H1 (cell line): ENCODE measurements around the gene BLOC1S1. TPM values are rescaled to one million over a fixed set of nuclear protein-coding genes. Genes with fewer than 3 reads are reported as not detected.

Experiments
- CBX8 ChIP-seq: fragments of 300-800, 300-1000 bp; sonication (generic); IDR thresholded peaks from 2 replicates; pipeline ENCODE4 v1.7.1; 2016; ENCODE audit warnings: low read depth, low read length, borderline replicate concordance
- CHD1 ChIP-seq: IDR thresholded peaks from 2 replicates; pipeline ENCODE4 v1.6.1; 2012; ENCODE audit warnings: low read depth, low read length, improper control_type of control experiment
- CHD2 ChIP-seq: IDR thresholded peaks from 2 replicates; pipeline ENCODE4 v1.6.1; 2012; ENCODE audit warnings: low read length, improper control_type of control experiment
- GTF2F1 ChIP-seq: IDR thresholded peaks from 2 replicates; pipeline ENCODE4 v1.6.1; 2012; ENCODE audit warnings: low read depth, low read length, improper control_type of control experiment, borderline replicate concordance
- POLR2AphosphoS5 ChIP-seq: IDR thresholded peaks from 2 replicates; pipeline ENCODE4 v1.6.1; 2011; ENCODE audit warnings: low read depth, low read length
- POU5F1 ChIP-seq: IDR thresholded peaks from 2 replicates; pipeline ENCODE4 v1.6.1; 2011; ENCODE audit warnings: low read depth, mild to moderate bottlenecking, low read length, moderate library complexity
- RXRA ChIP-seq: IDR thresholded peaks from 2 replicates; pipeline ENCODE4 v1.6.1; 2011; ENCODE audit warnings: low read depth, mild to moderate bottlenecking, low read length, moderate library complexity; ENCODE audit not compliant: insufficient read depth
- SIRT6 ChIP-seq: IDR thresholded peaks from one replicate; pipeline ENCODE4 v1.7.1; 2012; ENCODE audit warnings: low read length, inconsistent platforms
- SUZ12 ChIP-seq: fragments of 200-600 bp; sonication (generic); IDR thresholded peaks from 2 replicates; pipeline ENCODE4 v1.6.1; 2012; ENCODE audit warnings: mild to moderate bottlenecking, inconsistent platforms, low read length, moderate library complexity, mixed read lengths
- polyA plus RNA-seq, 7 experiments: library from polyadenylated mRNA; depleted of rRNA in 3 of 7; stranded (reverse) in 5 of 7; unstranded in 2 of 7; fragments of >200 nt in 5 of 7; fragments of 200-250 nt in 2 of 7; gene quantifications; 1 replicate in 5 of 7; 2 replicates in 1 of 7; 4 replicates in 1 of 7; pipeline versions ENCODE4 v1.2.1 to v1.2.3, GENCODE V29; 2011 to 2013; ENCODE audit warnings: missing spikeins in 2 of 7, mixed read lengths in 2 of 7
- total RNA-seq: library from RNA; stranded (reverse); fragmentation: NEBNext Ultra II Directional; extraction: Animal tissue kit (Norgen Biotek cat#: 25700); gene quantifications from 2 replicates; pipeline ENCODE4 v1.2.1, GENCODE V29; 2021
- TF ChIP-seq, protein P1 (sequence below): fragments of 300-600 bp; sonication (generic); IDR thresholded peaks from 2 replicates; pipeline ENCODE4 v1.7.1; 2012; ENCODE audit warnings: low read length, moderate library complexity, mild to moderate bottlenecking, inconsistent platforms; ENCODE audit not compliant: insufficient replicate concordance
- TF ChIP-seq, protein P2 (sequence below): IDR thresholded peaks from 2 replicates; pipeline ENCODE4 v1.6.1; 2012; ENCODE audit warnings: low read length, inconsistent platforms

The BLOC1S1 gene
- total and polyA plus RNA-seq, 2 of the 8 experiments (the other 6 are each of a cell fraction or from before 2014, with no cell fraction given) = 91.1 to 185 TPM

- TF ChIP-seq, protein P1, sequence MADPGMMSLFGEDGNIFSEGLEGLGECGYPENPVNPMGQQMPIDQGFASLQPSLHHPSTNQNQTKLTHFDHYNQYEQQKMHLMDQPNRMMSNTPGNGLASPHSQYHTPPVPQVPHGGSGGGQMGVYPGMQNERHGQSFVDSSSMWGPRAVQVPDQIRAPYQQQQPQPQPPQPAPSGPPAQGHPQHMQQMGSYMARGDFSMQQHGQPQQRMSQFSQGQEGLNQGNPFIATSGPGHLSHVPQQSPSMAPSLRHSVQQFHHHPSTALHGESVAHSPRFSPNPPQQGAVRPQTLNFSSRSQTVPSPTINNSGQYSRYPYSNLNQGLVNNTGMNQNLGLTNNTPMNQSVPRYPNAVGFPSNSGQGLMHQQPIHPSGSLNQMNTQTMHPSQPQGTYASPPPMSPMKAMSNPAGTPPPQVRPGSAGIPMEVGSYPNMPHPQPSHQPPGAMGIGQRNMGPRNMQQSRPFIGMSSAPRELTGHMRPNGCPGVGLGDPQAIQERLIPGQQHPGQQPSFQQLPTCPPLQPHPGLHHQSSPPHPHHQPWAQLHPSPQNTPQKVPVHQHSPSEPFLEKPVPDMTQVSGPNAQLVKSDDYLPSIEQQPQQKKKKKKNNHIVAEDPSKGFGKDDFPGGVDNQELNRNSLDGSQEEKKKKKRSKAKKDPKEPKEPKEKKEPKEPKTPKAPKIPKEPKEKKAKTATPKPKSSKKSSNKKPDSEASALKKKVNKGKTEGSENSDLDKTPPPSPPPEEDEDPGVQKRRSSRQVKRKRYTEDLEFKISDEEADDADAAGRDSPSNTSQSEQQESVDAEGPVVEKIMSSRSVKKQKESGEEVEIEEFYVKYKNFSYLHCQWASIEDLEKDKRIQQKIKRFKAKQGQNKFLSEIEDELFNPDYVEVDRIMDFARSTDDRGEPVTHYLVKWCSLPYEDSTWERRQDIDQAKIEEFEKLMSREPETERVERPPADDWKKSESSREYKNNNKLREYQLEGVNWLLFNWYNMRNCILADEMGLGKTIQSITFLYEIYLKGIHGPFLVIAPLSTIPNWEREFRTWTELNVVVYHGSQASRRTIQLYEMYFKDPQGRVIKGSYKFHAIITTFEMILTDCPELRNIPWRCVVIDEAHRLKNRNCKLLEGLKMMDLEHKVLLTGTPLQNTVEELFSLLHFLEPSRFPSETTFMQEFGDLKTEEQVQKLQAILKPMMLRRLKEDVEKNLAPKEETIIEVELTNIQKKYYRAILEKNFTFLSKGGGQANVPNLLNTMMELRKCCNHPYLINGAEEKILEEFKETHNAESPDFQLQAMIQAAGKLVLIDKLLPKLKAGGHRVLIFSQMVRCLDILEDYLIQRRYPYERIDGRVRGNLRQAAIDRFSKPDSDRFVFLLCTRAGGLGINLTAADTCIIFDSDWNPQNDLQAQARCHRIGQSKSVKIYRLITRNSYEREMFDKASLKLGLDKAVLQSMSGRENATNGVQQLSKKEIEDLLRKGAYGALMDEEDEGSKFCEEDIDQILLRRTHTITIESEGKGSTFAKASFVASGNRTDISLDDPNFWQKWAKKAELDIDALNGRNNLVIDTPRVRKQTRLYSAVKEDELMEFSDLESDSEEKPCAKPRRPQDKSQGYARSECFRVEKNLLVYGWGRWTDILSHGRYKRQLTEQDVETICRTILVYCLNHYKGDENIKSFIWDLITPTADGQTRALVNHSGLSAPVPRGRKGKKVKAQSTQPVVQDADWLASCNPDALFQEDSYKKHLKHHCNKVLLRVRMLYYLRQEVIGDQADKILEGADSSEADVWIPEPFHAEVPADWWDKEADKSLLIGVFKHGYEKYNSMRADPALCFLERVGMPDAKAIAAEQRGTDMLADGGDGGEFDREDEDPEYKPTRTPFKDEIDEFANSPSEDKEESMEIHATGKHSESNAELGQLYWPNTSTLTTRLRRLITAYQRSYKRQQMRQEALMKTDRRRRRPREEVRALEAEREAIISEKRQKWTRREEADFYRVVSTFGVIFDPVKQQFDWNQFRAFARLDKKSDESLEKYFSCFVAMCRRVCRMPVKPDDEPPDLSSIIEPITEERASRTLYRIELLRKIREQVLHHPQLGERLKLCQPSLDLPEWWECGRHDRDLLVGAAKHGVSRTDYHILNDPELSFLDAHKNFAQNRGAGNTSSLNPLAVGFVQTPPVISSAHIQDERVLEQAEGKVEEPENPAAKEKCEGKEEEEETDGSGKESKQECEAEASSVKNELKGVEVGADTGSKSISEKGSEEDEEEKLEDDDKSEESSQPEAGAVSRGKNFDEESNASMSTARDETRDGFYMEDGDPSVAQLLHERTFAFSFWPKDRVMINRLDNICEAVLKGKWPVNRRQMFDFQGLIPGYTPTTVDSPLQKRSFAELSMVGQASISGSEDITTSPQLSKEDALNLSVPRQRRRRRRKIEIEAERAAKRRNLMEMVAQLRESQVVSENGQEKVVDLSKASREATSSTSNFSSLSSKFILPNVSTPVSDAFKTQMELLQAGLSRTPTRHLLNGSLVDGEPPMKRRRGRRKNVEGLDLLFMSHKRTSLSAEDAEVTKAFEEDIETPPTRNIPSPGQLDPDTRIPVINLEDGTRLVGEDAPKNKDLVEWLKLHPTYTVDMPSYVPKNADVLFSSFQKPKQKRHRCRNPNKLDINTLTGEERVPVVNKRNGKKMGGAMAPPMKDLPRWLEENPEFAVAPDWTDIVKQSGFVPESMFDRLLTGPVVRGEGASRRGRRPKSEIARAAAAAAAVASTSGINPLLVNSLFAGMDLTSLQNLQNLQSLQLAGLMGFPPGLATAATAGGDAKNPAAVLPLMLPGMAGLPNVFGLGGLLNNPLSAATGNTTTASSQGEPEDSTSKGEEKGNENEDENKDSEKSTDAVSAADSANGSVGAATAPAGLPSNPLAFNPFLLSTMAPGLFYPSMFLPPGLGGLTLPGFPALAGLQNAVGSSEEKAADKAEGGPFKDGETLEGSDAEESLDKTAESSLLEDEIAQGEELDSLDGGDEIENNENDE = no peak
- TF ChIP-seq CHD1 (no peak), POLR2AphosphoS5 (no peak), SIRT6 (no peak), GTF2F1 (no peak), CHD2 (no peak), CBX8 (no peak), RXRA (no peak), POU5F1 (no peak), SUZ12 (no peak)
- TF ChIP-seq, protein P2, sequence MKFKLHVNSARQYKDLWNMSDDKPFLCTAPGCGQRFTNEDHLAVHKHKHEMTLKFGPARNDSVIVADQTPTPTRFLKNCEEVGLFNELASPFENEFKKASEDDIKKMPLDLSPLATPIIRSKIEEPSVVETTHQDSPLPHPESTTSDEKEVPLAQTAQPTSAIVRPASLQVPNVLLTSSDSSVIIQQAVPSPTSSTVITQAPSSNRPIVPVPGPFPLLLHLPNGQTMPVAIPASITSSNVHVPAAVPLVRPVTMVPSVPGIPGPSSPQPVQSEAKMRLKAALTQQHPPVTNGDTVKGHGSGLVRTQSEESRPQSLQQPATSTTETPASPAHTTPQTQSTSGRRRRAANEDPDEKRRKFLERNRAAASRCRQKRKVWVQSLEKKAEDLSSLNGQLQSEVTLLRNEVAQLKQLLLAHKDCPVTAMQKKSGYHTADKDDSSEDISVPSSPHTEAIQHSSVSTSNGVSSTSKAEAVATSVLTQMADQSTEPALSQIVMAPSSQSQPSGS = no peak
Observed at GRCh38 chr12:55726971-55727370, 11.1 kb downstream of the BLOC1S1 start (continued).
